Measurements from ENCODE around the gene BGLAP. TPM values are rescaled to one million over a fixed set of nuclear protein-coding genes. Genes with fewer than 3 reads are reported as not detected.
A peak's percentile ranks its signal among the peaks of the same experiment; 100 is the strongest.

BGLAP gene
- total RNA-seq, 3 donors from 2014 or later (not counting 1 experiment from before 2014, with no cell fraction given) = 0.45 to 1.6 (median 1.1) TPM

- Mint-ChIP-seq H3K4me1 (peaks cover 7 to 12% of the 10 kb centered on the region in 2 donors), H3K36me3 (peaks cover 33% of the 10 kb centered on the region), H3K27ac (peak overlapping the region in 1 of 2 donors; percentile 44), H3K4me3 (no peak overlapping the region), H3K9me3 (no peaks in the 10 kb centered on the region), H3K27me3 (ENCODE audit: low read depth in 2 of 2) (no peaks in the 10 kb centered on the region)
- TF ChIP-seq, protein P1, sequence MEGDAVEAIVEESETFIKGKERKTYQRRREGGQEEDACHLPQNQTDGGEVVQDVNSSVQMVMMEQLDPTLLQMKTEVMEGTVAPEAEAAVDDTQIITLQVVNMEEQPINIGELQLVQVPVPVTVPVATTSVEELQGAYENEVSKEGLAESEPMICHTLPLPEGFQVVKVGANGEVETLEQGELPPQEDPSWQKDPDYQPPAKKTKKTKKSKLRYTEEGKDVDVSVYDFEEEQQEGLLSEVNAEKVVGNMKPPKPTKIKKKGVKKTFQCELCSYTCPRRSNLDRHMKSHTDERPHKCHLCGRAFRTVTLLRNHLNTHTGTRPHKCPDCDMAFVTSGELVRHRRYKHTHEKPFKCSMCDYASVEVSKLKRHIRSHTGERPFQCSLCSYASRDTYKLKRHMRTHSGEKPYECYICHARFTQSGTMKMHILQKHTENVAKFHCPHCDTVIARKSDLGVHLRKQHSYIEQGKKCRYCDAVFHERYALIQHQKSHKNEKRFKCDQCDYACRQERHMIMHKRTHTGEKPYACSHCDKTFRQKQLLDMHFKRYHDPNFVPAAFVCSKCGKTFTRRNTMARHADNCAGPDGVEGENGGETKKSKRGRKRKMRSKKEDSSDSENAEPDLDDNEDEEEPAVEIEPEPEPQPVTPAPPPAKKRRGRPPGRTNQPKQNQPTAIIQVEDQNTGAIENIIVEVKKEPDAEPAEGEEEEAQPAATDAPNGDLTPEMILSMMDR (IDR thresholded peaks at IDR 0.05) = no peak
- Histone ChIP-seq H3K4me3 (ENCODE audit: low read length) (no peak overlapping the region), H3K27me3 (ENCODE audit: control insufficient read depth, insufficient read depth, low read length) (no peaks in the 10 kb centered on the region), H3K27ac (ENCODE audit: low read length) (no peak overlapping the region), H3K4me1 (ENCODE audit: control insufficient read depth, insufficient read depth, low read length) (no peaks in the 10 kb centered on the region), H3K36me3 (ENCODE audit: control insufficient read depth, insufficient read depth, low read length) (peaks cover 79% of the 10 kb centered on the region), H3K9me3 (ENCODE audit: control insufficient read depth, insufficient read depth, low read length) (no peaks in the 10 kb centered on the region)
- DNase-seq (no peak), ATAC-seq (no peak)
- intact Hi-C loops (cut with micrococcal nuclease) = no loop called here
- 94% methylated on average over 9 of the region's 9 CpGs for WGBS (ENCODE audit: insufficient coverage)
Measured at GRCh38 chr1:156262461-156263287, 20.7 kb downstream of the BGLAP start.

DNA sequence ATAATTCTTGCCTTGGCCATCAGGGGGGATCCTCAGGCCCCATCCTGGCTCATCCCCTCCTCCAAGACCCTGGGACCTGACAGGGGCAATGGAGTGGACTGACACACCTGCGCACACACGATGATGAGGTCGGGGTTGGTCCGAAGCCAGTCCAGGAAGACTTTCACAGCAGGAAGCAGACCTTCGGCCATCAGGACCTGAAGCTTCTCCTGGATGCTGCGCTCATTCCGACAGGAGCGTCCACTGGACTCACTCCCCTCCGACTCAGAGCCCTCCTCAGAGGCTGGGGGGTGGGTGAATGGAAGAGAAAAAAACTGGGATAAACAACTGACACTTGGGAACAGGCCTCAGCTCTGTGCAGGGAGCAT, 21.3 kb downstream of the BGLAP start:
- TF ChIP-seq, protein P1 (IDR thresholded peaks at IDR 0.05) = no peak
- Mint-ChIP-seq H3K4me3 (no peak overlapping the region), H3K9me3 (no peaks in the 10 kb centered on the region), H3K4me1 (peaks cover under 1 to 6% of the 10 kb centered on the region in 2 donors), H3K27ac (peak overlapping the region in 1 of 2 donors; percentile 44), H3K27me3 (ENCODE audit: low read depth in 2 of 2) (no peaks in the 10 kb centered on the region), H3K36me3 (peaks cover 33% of the 10 kb centered on the region)
- ATAC-seq = no peak
- H3K27ac ChIP-seq (ENCODE audit: low read length) = no peak overlapping the region
- intact Hi-C loops (cut with micrococcal nuclease) = no loop called here
- WGBS (ENCODE audit: insufficient coverage) = 99% methylated on average over 9 of the region's 9 CpGs
- DNase-seq = no peak
- H3K27me3 ChIP-seq (ENCODE audit: control insufficient read depth, insufficient read depth, low read length) = no peaks in the 10 kb centered on the region
- H3K36me3 ChIP-seq (ENCODE audit: control insufficient read depth, insufficient read depth, low read length) = peaks cover 79% of the 10 kb centered on the region
- H3K4me3 ChIP-seq (ENCODE audit: low read length) = no peak overlapping the region
- H3K9me3 ChIP-seq (ENCODE audit: control insufficient read depth, insufficient read depth, low read length) = no peaks in the 10 kb centered on the region
- H3K4me1 ChIP-seq (ENCODE audit: control insufficient read depth, insufficient read depth, low read length) = no peaks in the 10 kb centered on the region

- TF ChIP-seq, protein P1 (IDR thresholded peaks at IDR 0.05) = no peak
- no peak for DNase-seq
- no peak overlapping the region for H3K27ac Mint-ChIP-seq
- H3K27me3 ChIP-seq (ENCODE audit: control insufficient read depth, insufficient read depth, low read length) = no peaks in the 10 kb centered on the region
- H3K4me1 Mint-ChIP-seq = peaks cover 0 to 6% of the 10 kb centered on the region in 2 donors
- H3K36me3 Mint-ChIP-seq = peaks cover 19% of the 10 kb centered on the region
- peaks cover 68% of the 10 kb centered on the region for H3K36me3 ChIP-seq (ENCODE audit: control insufficient read depth, insufficient read depth, low read length)
- H3K27ac ChIP-seq (ENCODE audit: low read length) = no peak overlapping the region
- no peaks in the 10 kb centered on the region for H3K27me3 Mint-ChIP-seq (ENCODE audit: low read depth in 2 of 2)
- no peak overlapping the region for H3K4me3 ChIP-seq (ENCODE audit: low read length)
- no peaks in the 10 kb centered on the region for H3K9me3 Mint-ChIP-seq
- no peaks in the 10 kb centered on the region for H3K4me1 ChIP-seq (ENCODE audit: control insufficient read depth, insufficient read depth, low read length)
- H3K9me3 ChIP-seq (ENCODE audit: control insufficient read depth, insufficient read depth, low read length) = no peaks in the 10 kb centered on the region
- no peak for ATAC-seq
- 96% methylated on average over 13 of the region's 13 CpGs for WGBS (ENCODE audit: insufficient coverage)
- intact Hi-C loops (cut with micrococcal nuclease) = no loop called here
- H3K4me3 Mint-ChIP-seq = no peak overlapping the region
Measured at GRCh38 chr1:156266051-156266450, 24.1 kb downstream of the BGLAP start.
